Liver (tissue), 9 donors: ENCODE data around the gene VPS26A. TPM values are rescaled to one million over a fixed set of nuclear protein-coding genes. Genes with fewer than 3 reads are reported as not detected.

ENCODE experiments used
- DNase-seq: peaks from one replicate; pipeline ENCODE4 v3.0.0-alpha.2; 2017; ENCODE audit warnings: low spot score
- H3K27ac ChIP-seq, 2 donors: one replicate each; pipeline ENCODE4 v1.7.0; 2013; ENCODE audit warnings: inconsistent platforms in 2 of 2, low read length in 2 of 2, control low read depth in 1 of 2, low read depth in 1 of 2, mild to moderate bottlenecking in 1 of 2
- H3K27me3 ChIP-seq, 4 donors: one replicate each; pipeline versions ENCODE4 v1.6.1 to v1.7.0; 2013; ENCODE audit warnings: low read length in 3 of 4, inconsistent platforms in 1 of 4, mild to moderate bottlenecking in 1 of 4, moderate library complexity in 1 of 4; ENCODE audit not compliant: control insufficient read depth in 4 of 4, insufficient read depth in 4 of 4
- H3K36me3 ChIP-seq, 4 donors: one replicate each; pipeline versions ENCODE4 v1.6.1 to v1.7.0; 2013; ENCODE audit warnings: low read length in 3 of 4, mild to moderate bottlenecking in 3 of 4, low read depth in 1 of 4, moderate library complexity in 1 of 4; ENCODE audit not compliant: control insufficient read depth in 4 of 4, insufficient read depth in 3 of 4
- H3K4me1 ChIP-seq, 4 donors: one replicate each; pipeline versions ENCODE4 v1.6.1 to v1.7.0; 2013; ENCODE audit warnings: low read length in 3 of 4, mild to moderate bottlenecking in 3 of 4, moderate library complexity in 1 of 4; ENCODE audit not compliant: control insufficient read depth in 4 of 4, insufficient read depth in 4 of 4
- H3K4me3 ChIP-seq, 3 donors: one replicate each; pipeline versions ENCODE4 v1.6.1 to v1.7.0; 2013; ENCODE audit warnings: low read length in 3 of 3, control low read depth in 1 of 3, low read depth in 1 of 3, mild to moderate bottlenecking in 1 of 3
- H3K9ac ChIP-seq, 2 donors: one replicate each; pipeline ENCODE4 v1.7.0; 2013; ENCODE audit warnings: low read length in 2 of 2, mild to moderate bottlenecking in 2 of 2, moderate library complexity in 2 of 2, control low read depth in 1 of 2, low read depth in 1 of 2
- H3K9me3 ChIP-seq, 4 donors: one replicate each; pipeline versions ENCODE4 v1.6.1 to v1.7.0; 2013; ENCODE audit warnings: low read length in 3 of 4; ENCODE audit not compliant: control insufficient read depth in 4 of 4
- ATF3 ChIP-seq: IDR thresholded peaks from 2 replicates; pipeline ENCODE4 v1.6.1; 2016; ENCODE audit warnings: antibody characterized with exemption
- EGR1 ChIP-seq, 2 donors: IDR thresholded peaks; 2 replicates each; pipeline ENCODE4 v1.6.1; 2016 to 2018; ENCODE audit warnings: antibody characterized with exemption in 2 of 2, low read depth in 2 of 2
- FOXA1 ChIP-seq: IDR thresholded peaks from 2 replicates; pipeline ENCODE4 v1.6.1; 2016; ENCODE audit warnings: antibody characterized with exemption
- FOXA2 ChIP-seq: IDR thresholded peaks from 2 replicates; pipeline ENCODE4 v1.6.1; 2016; ENCODE audit warnings: antibody characterized with exemption
- GABPA ChIP-seq, 2 donors: IDR thresholded peaks in 1 of 2; conservative IDR thresholded peaks in 1 of 2; 2 replicates each; pipeline ENCODE4 v1.6.1; 2016; ENCODE audit warnings: antibody characterized with exemption in 2 of 2, mild to moderate bottlenecking in 1 of 2, moderate library complexity in 1 of 2
- HNF4A ChIP-seq, 2 donors: conservative IDR thresholded peaks; 2 replicates each; pipeline ENCODE4 v1.6.1; 2016; ENCODE audit warnings: antibody characterized with exemption in 2 of 2, mild to moderate bottlenecking in 2 of 2
- HNF4G ChIP-seq: IDR thresholded peaks from 2 replicates; pipeline ENCODE4 v1.6.1; 2016; ENCODE audit warnings: antibody characterized with exemption
- JUND ChIP-seq, 2 donors: IDR thresholded peaks; 2 replicates each; pipeline ENCODE4 v1.6.1; 2016; ENCODE audit warnings: antibody characterized with exemption in 2 of 2
- NR2F2 ChIP-seq: IDR thresholded peaks from 2 replicates; pipeline ENCODE4 v1.6.1; 2016; ENCODE audit warnings: antibody characterized with exemption
- RAD21 ChIP-seq, 2 donors: IDR thresholded peaks; 2 replicates each; pipeline ENCODE4 v1.6.1; 2016; ENCODE audit warnings: antibody characterized with exemption in 2 of 2, mild to moderate bottlenecking in 2 of 2
- REST ChIP-seq: IDR thresholded peaks from 2 replicates; pipeline ENCODE4 v1.6.1; 2016; ENCODE audit warnings: antibody characterized with exemption, mild to moderate bottlenecking
- RXRA ChIP-seq, 2 donors: IDR thresholded peaks; 2 replicates each; pipeline ENCODE4 v1.6.1; 2017 to 2018; ENCODE audit warnings: antibody characterized with exemption in 2 of 2, mild to moderate bottlenecking in 1 of 2
- SP1 ChIP-seq: IDR thresholded peaks from 2 replicates; pipeline ENCODE4 v1.6.1; 2018; ENCODE audit warnings: antibody characterized with exemption, mild to moderate bottlenecking
- TAF1 ChIP-seq: conservative IDR thresholded peaks from 2 replicates; pipeline ENCODE4 v1.6.1; 2016; ENCODE audit warnings: antibody characterized with exemption, mild to moderate bottlenecking
- YY1 ChIP-seq: IDR thresholded peaks from 2 replicates; pipeline ENCODE4 v1.6.1; 2016; ENCODE audit warnings: antibody characterized with exemption, mild to moderate bottlenecking
- ZBTB33 ChIP-seq: IDR thresholded peaks from 2 replicates; pipeline ENCODE4 v1.6.1; 2016; ENCODE audit warnings: antibody characterized with exemption
- WGBS: extraction: QIAGEN DNeasy Blood & Tissue Kit; methylation state at CpG from one replicate; pipeline ENCODE4 v1.1.7; 2013; 5-methylcytosine and 5-hydroxymethylcytosine counted together
- polyA plus RNA-seq, 2 donors: library from polyadenylated mRNA; stranded (reverse) in 1 of 2; unstranded in 1 of 2; fragments of 200-250 nt in 1 of 2; fragments of >200 nt in 1 of 2; fragmentation: Nextera tagmentation in 1 of 2; extraction: Ambion mirVana in 1 of 2; gene quantifications; one replicate each; pipeline versions ENCODE4 v1.2.1 to v1.2.3, GENCODE V29; 2013 to 2015
- total RNA-seq, 2 donors: library from RNA; depleted of rRNA; stranded (reverse); fragments of >200 nt; gene quantifications; one replicate each; pipeline ENCODE4 v1.2.3, GENCODE V29; 2014
- TF ChIP-seq, protein P1 (sequence below): fragments of 150-350 bp; IDR thresholded peaks from 2 replicates; pipeline ENCODE4 v1.5.1; 2017; ENCODE audit warnings: improper control_type of control experiment, low read depth, low read length; ENCODE audit not compliant: missing input control
- TF ChIP-seq, protein P2 (sequence below): IDR thresholded peaks from 2 replicates; pipeline ENCODE4 v1.6.1; 2016; ENCODE audit warnings: antibody characterized with exemption
- donor health status: healthy.
- donor health status: healthy.
- donor health status: healthy.
- donor health status: healthy.
- donor health status: healthy.

Gene VPS26A
- total and polyA plus RNA-seq, 4 donors: 10.9 to 21.4 (median 14.5) TPM

- no peak overlapping the region for H3K4me3 ChIP-seq
- H3K27ac ChIP-seq: no peak overlapping the region
- H3K9me3 ChIP-seq: no peaks in the 10 kb centered on the region
- TF ChIP-seq RAD21 (IDR thresholded peaks at IDR 0.05): no peak
- WGBS: 74% methylated on average over 3 of the region's 3 CpGs
- peaks cover 0 to 2% (median 0%) of the 10 kb centered on the region in 4 donors for H3K36me3 ChIP-seq
- peaks cover 0 to 2% (median under 1%) of the 10 kb centered on the region in 4 donors for H3K4me1 ChIP-seq
- no peak for DNase-seq
- no peak overlapping the region for H3K9ac ChIP-seq
- no peaks in the 10 kb centered on the region for H3K27me3 ChIP-seq
Measured at GRCh38 chr10:69142983-69143382, 19.0 kb downstream of the VPS26A start.

- no peak overlapping the region for H3K4me3 ChIP-seq
- DNase-seq: no peak
- no peak overlapping the region for H3K9ac ChIP-seq
- no peak overlapping the region for H3K27ac ChIP-seq
- WGBS: 96% methylated on average over 1 of the region's 1 CpG
- no peaks in the 10 kb centered on the region for H3K27me3 ChIP-seq
- H3K4me1 ChIP-seq: peaks cover 0 to 5% (median under 1%) of the 10 kb centered on the region in 4 donors
- H3K9me3 ChIP-seq: no peaks in the 10 kb centered on the region
- TF ChIP-seq, protein P1, sequence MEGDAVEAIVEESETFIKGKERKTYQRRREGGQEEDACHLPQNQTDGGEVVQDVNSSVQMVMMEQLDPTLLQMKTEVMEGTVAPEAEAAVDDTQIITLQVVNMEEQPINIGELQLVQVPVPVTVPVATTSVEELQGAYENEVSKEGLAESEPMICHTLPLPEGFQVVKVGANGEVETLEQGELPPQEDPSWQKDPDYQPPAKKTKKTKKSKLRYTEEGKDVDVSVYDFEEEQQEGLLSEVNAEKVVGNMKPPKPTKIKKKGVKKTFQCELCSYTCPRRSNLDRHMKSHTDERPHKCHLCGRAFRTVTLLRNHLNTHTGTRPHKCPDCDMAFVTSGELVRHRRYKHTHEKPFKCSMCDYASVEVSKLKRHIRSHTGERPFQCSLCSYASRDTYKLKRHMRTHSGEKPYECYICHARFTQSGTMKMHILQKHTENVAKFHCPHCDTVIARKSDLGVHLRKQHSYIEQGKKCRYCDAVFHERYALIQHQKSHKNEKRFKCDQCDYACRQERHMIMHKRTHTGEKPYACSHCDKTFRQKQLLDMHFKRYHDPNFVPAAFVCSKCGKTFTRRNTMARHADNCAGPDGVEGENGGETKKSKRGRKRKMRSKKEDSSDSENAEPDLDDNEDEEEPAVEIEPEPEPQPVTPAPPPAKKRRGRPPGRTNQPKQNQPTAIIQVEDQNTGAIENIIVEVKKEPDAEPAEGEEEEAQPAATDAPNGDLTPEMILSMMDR: no peak
- TF ChIP-seq FOXA1: no peak
- TF ChIP-seq JUND (IDR thresholded peaks at IDR 0.05): no peak
- no peak for TF ChIP-seq FOXA2
- no peak for TF ChIP-seq NR2F2
- no peak for TF ChIP-seq YY1
- peaks cover 0 to 2% (median 0%) of the 10 kb centered on the region in 4 donors for H3K36me3 ChIP-seq
Measured at GRCh38 chr10:69145329-69145728, 21.4 kb downstream of the VPS26A start.

DNA sequence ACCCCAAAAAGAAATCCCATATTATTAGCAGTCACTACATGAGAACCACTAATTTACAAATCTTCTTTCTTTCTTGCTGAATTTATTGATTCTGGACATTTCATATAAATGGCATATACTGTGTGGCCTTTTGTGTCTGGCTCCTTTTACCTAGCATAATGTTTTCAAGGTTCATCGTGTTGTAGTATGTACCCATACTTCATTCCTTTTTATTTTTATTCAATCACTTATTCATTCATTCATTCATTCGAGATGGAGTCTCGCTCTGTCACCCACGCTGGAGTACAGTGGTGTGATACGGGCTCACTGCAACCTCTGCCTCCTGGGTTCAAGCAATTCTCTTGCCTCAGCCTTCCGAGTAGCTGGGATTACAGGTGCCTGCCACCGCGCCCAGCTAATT lies 21.9 kb downstream of the VPS26A start:
- no peak for DNase-seq
- H3K4me3 ChIP-seq: no peak overlapping the region
- H3K9me3 ChIP-seq: no peaks in the 10 kb centered on the region
- H3K4me1 ChIP-seq: peaks cover 0 to 5% (median under 1%) of the 10 kb centered on the region in 4 donors
- WGBS: 97% methylated on average over 8 of the region's 8 CpGs
- H3K36me3 ChIP-seq: peaks cover 0 to 2% (median 0%) of the 10 kb centered on the region in 4 donors
- H3K27me3 ChIP-seq: no peaks in the 10 kb centered on the region
- no peak overlapping the region for H3K9ac ChIP-seq
- TF ChIP-seq ZBTB33: no peak
- TF ChIP-seq YY1: no peak
- TF ChIP-seq ATF3: no peak
- no peak for TF ChIP-seq TAF1
- TF ChIP-seq EGR1 (IDR thresholded peaks at IDR 0.05; ENCODE audit: low read depth in 2 of 2): no peak
- TF ChIP-seq REST: no peak
- no peak for TF ChIP-seq HNF4G
- TF ChIP-seq, protein P1: no peak
- TF ChIP-seq JUND (IDR thresholded peaks at IDR 0.05): no peak
- no peak for TF ChIP-seq HNF4A (conservative IDR thresholded peaks at IDR 0.05)
- TF ChIP-seq NR2F2: no peak
- no peak for TF ChIP-seq GABPA (IDR thresholded peaks at IDR 0.05 in 1 of 2, conservative IDR thresholded peaks at IDR 0.05 in 1 of 2)
- TF ChIP-seq FOXA1: no peak
- no peak for TF ChIP-seq RAD21 (IDR thresholded peaks at IDR 0.05)
- TF ChIP-seq FOXA2: no peak
- TF ChIP-seq SP1: no peak
- no peak for TF ChIP-seq RXRA (IDR thresholded peaks at IDR 0.05)
- TF ChIP-seq, protein P2, sequence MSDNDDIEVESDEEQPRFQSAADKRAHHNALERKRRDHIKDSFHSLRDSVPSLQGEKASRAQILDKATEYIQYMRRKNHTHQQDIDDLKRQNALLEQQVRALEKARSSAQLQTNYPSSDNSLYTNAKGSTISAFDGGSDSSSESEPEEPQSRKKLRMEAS: no peak
- H3K27ac ChIP-seq: no peak overlapping the region
